OCI-LY1 (cell line): ENCODE data around the gene KSR1.

Source experiments
- H2AFZ ChIP-seq: fragments of 200-600 bp; sonication (generic), shearing (Covaris generic); 2 replicates; pipeline ENCODE4 v1.6.0; 2014; ENCODE audit warnings: antibody characterized with exemption, mild to moderate bottlenecking, low read length
- H3F3A ChIP-seq: fragments of 200-600 bp; sonication (generic), shearing (Covaris generic); 2 replicates; pipeline ENCODE4 v1.6.0; 2014; ENCODE audit warnings: mild to moderate bottlenecking, antibody characterized with exemption, low read length, moderate library complexity; ENCODE audit not compliant: insufficient read depth
- H3K27ac ChIP-seq: fragments of 200-600 bp; sonication (generic); 2 replicates; pipeline ENCODE4 v1.5.1; 2014; ENCODE audit warnings: low read length, mixed run types, mild to moderate bottlenecking, low read depth; ENCODE audit not compliant: poor library complexity, severe bottlenecking
- H3K27me3 ChIP-seq: fragments of 200-600 bp; sonication (generic); 2 replicates; pipeline ENCODE4 v1.6.0; 2014; ENCODE audit warnings: antibody characterized with exemption, mild to moderate bottlenecking, low read length, moderate library complexity; ENCODE audit not compliant: insufficient read depth
- H3K36me3 ChIP-seq: fragments of 200-600 bp; sonication (generic); 2 replicates; pipeline ENCODE4 v1.6.1; 2014; ENCODE audit warnings: mild to moderate bottlenecking, antibody characterized with exemption, low read length, moderate library complexity, mixed read lengths; ENCODE audit not compliant: insufficient read depth
- H3K4me1 ChIP-seq: fragments of 200-600 bp; sonication (generic); 2 replicates; pipeline ENCODE4 v1.5.1; 2014; ENCODE audit warnings: mild to moderate bottlenecking, low read length, moderate library complexity; ENCODE audit not compliant: insufficient read depth, severe bottlenecking
- H3K4me2 ChIP-seq: fragments of 200-600 bp; sonication (generic), shearing (Covaris generic); 2 replicates; pipeline ENCODE4 v1.6.1; 2014; ENCODE audit warnings: low read length
- H3K4me3 ChIP-seq: fragments of 200-600 bp; sonication (generic); 2 replicates; pipeline ENCODE4 v1.5.1; 2014; ENCODE audit warnings: low read length, low read depth, mild to moderate bottlenecking, mixed read lengths; ENCODE audit not compliant: poor library complexity, severe bottlenecking
- H3K79me2 ChIP-seq: fragments of 200-600 bp; shearing (Covaris generic); 2 replicates; pipeline ENCODE4 v1.6.1; 2016; ENCODE audit warnings: mixed run types, low read length, mixed read lengths; ENCODE audit not compliant: insufficient read depth
- H3K9ac ChIP-seq: fragments of 200-600 bp; sonication (generic), shearing (Covaris generic); 2 replicates; pipeline ENCODE4 v1.6.1; 2014; ENCODE audit warnings: mild to moderate bottlenecking, low read length, mixed read lengths
- H3K9me2 ChIP-seq: fragments of 200-600 bp; sonication (generic), shearing (Covaris generic); 2 replicates; pipeline ENCODE4 v1.6.1; 2014; ENCODE audit warnings: low read depth, mild to moderate bottlenecking, low read length, mixed read lengths
- H3K9me3 ChIP-seq: fragments of 200-600 bp; shearing (Covaris generic); 2 replicates; pipeline ENCODE4 v1.6.1; 2014; ENCODE audit warnings: low read length, mixed read lengths
- H4K20me1 ChIP-seq: fragments of 200-600 bp; sonication (generic), shearing (Covaris generic); 2 replicates; pipeline ENCODE4 v1.6.0; 2016; ENCODE audit warnings: mild to moderate bottlenecking, low read length; ENCODE audit not compliant: insufficient read depth
- CTCF ChIP-seq: fragments of 200-600 bp; sonication (generic), shearing (Covaris generic); IDR thresholded peaks from 2 replicates; pipeline ENCODE4 v1.5.1; 2017; ENCODE audit warnings: mild to moderate bottlenecking, antibody characterized with exemption, low read length, moderate library complexity, mixed read lengths
- EZH2 ChIP-seq: fragments of 200-600 bp; sonication (generic), shearing (Covaris generic); IDR thresholded peaks from 2 replicates; pipeline ENCODE4 v1.8.0; 2017; ENCODE audit warnings: borderline replicate concordance, mixed run types, mild to moderate bottlenecking, antibody characterized with exemption, low read length, moderate library complexity, mixed read lengths

KSR1 gene

GRCh38 chr17:27473748-27474609 lies 17.7 kb downstream of the KSR1 start:
- Histone ChIP-seq H3K4me1 (no peaks in the 10 kb centered on the region), H2AFZ (no peak overlapping the region), H3K27ac (no peak overlapping the region), H3K4me2 (no peak overlapping the region), H3K4me3 (no peak overlapping the region), H3K9me3 (no peaks in the 10 kb centered on the region), H3K27me3 (no peaks in the 10 kb centered on the region), H4K20me1 (no peaks in the 10 kb centered on the region), H3K9ac (no peak overlapping the region), H3K9me2 (no peaks in the 10 kb centered on the region), H3F3A (no peaks in the 10 kb centered on the region), H3K79me2 (no peaks in the 10 kb centered on the region), H3K36me3 (no peaks in the 10 kb centered on the region)
- no peak for TF ChIP-seq CTCF
- no peak for TF ChIP-seq EZH2

DNA sequence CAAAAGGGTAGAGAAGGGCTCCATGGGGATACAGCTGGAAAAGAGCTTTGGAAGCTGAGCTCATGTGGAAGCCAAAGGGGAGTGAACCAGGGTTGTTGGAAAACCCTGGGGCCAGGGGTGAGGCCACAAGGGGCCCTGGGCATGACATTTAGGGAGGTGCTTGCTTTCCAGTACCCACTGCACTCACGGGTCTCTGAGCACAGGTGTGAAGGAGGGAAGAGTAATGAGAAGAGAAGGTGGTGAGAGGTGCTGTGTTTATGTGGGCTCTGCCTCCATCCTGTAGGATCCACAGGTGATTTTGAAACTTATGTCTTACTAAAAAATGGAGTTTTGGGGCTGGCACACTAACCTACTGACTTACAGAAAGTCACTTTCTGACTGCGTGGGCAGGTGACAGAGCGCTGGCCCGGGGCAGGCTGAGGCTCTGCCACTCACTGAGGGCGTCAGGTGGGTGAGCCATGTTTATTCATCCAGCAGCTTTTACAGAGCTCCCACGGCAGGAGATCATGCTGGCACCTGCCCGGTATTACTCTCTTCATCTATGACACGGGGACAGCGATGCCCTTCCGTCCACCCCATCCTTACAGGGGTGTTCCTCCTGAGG lies 18.9 kb downstream of the KSR1 start:
- Histone ChIP-seq H3K36me3 (no peaks in the 10 kb centered on the region), H3K9ac (no peak overlapping the region), H3K4me2 (no peak overlapping the region), H4K20me1 (no peaks in the 10 kb centered on the region), H3F3A (no peaks in the 10 kb centered on the region), H3K4me3 (no peak overlapping the region), H3K9me2 (no peaks in the 10 kb centered on the region), H3K27ac (no peak overlapping the region), H3K27me3 (no peaks in the 10 kb centered on the region), H3K4me1 (no peaks in the 10 kb centered on the region), H3K9me3 (no peaks in the 10 kb centered on the region), H3K79me2 (no peaks in the 10 kb centered on the region), H2AFZ (no peak overlapping the region)
- TF ChIP-seq CTCF: no peak
- no peak for TF ChIP-seq EZH2

DNA sequence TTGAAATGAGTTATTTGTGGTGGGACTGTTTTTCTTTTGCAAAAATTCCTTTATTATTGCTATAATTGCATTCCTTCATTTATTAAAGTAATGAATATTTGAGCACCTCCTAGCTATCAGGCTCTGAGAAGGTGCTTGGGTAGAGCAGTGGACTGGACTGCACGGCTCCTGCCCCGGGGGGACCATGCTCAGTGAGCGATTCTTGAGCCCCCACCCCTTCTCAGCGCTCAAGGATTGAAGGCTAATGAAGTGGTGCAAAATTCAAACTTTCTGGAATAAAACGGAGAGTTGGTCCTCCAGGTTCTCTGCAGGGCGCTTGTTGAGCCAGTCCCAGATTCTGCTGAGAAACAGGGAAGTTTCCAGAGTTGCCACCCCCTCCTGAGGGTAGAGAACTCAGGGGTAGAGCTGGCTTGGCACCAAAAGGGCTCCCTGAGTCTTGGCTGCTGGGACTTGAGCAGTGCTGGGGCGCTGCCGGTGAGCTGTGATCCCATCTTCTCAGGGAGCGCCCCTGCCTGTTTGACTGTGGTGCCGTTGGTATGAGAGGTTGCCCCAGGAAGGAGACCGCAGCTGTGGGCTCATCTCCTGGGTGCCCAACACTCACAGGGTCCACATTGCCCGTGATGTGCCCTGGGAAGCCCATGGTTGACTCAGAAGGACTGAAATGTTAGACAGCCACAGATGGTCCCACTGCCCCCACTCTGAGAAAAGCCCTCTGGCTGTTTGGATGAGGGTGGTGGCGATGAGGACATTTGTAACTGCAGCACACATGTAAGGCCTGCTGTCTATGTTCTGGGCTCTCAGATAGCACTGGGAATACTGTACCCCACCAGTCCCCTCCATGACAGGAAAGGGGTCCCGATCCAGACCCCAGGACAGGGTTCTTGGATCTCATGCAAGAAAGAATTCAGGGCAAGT lies 20.0 kb downstream of the KSR1 start:
- Histone ChIP-seq H3K9me3 (no peaks in the 10 kb centered on the region), H3K27ac (no peak overlapping the region), H3F3A (no peaks in the 10 kb centered on the region), H3K4me3 (no peak overlapping the region), H3K27me3 (no peaks in the 10 kb centered on the region), H2AFZ (no peak overlapping the region), H3K79me2 (no peaks in the 10 kb centered on the region), H3K9ac (no peak overlapping the region), H3K4me1 (no peaks in the 10 kb centered on the region), H3K36me3 (no peaks in the 10 kb centered on the region), H3K9me2 (no peaks in the 10 kb centered on the region), H4K20me1 (no peaks in the 10 kb centered on the region), H3K4me2 (no peak overlapping the region)
- TF ChIP-seq EZH2 (no peak), CTCF (no peak)
